Erythroblast (primary cell): ENCODE data around the gene FKBP4.

Experiments used
- GATA1 ChIP-seq: IDR thresholded peaks from 2 replicates; pipeline ENCODE4 v1.6.1; 2011; ENCODE audit warnings: low read depth, mild to moderate bottlenecking, control low read depth, low read length, moderate library complexity
- POLR2A ChIP-seq: IDR thresholded peaks from 2 replicates; pipeline ENCODE4 v1.6.1; 2011; ENCODE audit warnings: mild to moderate bottlenecking, low read length

DNA sequence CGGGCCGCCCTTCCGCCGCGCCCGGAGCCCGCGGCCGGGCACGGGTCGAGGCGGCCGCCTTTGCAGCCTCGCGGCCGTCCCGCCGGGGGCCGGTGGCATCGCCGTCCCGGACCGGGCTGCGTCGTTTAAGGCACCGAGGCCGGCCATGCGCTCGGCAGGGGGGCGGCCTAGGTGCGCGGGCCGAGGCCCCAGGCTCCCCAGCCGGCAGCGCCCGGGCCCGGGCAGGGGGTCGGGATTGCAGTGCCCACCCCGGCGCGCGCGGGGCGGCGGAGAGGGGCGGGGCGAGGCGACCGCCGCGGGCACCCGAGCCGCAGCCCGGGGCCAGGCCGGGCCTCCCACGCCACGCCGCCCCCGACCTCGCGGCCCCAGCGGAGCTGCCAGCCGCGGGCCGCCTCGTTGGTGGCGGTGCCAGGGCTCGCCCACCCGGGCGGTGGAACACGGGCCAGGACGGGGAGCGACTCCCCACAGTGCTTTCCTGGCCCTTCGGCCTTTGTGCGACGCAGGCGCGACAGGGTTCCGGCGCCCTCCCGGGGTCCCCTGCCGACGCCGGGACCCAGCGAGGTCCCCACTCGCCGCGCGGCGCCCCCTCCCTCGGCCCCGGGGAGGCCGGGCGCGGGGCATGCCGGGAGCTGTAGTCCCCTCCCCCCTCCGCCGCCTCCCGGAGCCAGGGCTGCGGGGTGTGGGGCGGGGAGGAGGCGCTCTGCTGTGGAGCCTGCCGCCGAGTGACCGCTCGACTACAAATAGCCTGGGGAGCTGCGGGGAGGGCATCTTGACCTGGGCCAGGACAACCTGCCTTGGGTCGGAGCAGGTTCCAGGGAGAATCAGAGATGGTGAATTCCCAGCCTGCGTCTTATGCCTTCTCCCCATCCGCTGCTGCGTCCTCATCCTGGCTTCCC, 769 bp downstream of the FKBP4 start:
- TF ChIP-seq POLR2A: no peak
- no peak for TF ChIP-seq GATA1
